ENCODE results near the gene PRKAG2.

- TF ChIP-seq POLR2A (IDR thresholded peaks at IDR 0.05; ENCODE audit: low read length) (no peak), GATA1 (IDR thresholded peaks at IDR 0.05; ENCODE audit: low read depth, low read length) (no peak)
These were observed 143.9 kb downstream of the PRKAG2 start for GRCh38 chr7:151732834-151733592.
